Measurements from ENCODE around the gene NEDD9.

Gene NEDD9

GRCh38 chr6:11201015-11201414 lies 31.5 kb downstream of the NEDD9 start:
- no peaks in the 10 kb centered on the region for H3K4me1 ChIP-seq (ENCODE audit: low read length)
- H3K27me3 ChIP-seq (ENCODE audit: low read depth, low read length): no peaks in the 10 kb centered on the region
- no peak overlapping the region for H3K4me2 ChIP-seq (ENCODE audit: low read length)
- H3K36me3 ChIP-seq (replicated peaks; ENCODE audit: low read depth, low read length): peaks cover 44% of the 10 kb centered on the region
- no peak overlapping the region for H3K9ac ChIP-seq (ENCODE audit: low read length)
- H2AFZ ChIP-seq (ENCODE audit: low read depth, low read length): no peak overlapping the region
- TF ChIP-seq CTCF (IDR thresholded peaks at IDR 0.05; ENCODE audit: low read depth, low read length): no peak
- no peak for TF ChIP-seq EZH2phosphoT487 (IDR thresholded peaks at IDR 0.05; ENCODE audit: low read depth)
- no peaks in the 10 kb centered on the region for H4K20me1 ChIP-seq (ENCODE audit: insufficient read depth, low read length)
- no peaks in the 10 kb centered on the region for H3K9me3 ChIP-seq (ENCODE audit: insufficient read depth, low read length)
- H3K27ac ChIP-seq (ENCODE audit: low read length): no peak overlapping the region
- H3K4me3 ChIP-seq (ENCODE audit: low read length): no peak overlapping the region
- peaks cover 22% of the 10 kb centered on the region; the same call in 1 of the 2 replicates for H3K79me2 ChIP-seq (ENCODE audit: low read length)

GRCh38 chr6:11200356-11200755 lies 32.1 kb downstream of the NEDD9 start:
- Histone ChIP-seq H3K4me3 (ENCODE audit: low read length) (no peak overlapping the region), H3K4me2 (ENCODE audit: low read length) (no peak overlapping the region), H3K9me3 (ENCODE audit: insufficient read depth, low read length) (no peaks in the 10 kb centered on the region), H3K27ac (ENCODE audit: low read length) (no peak overlapping the region), H3K9ac (ENCODE audit: low read length) (no peak overlapping the region), H3K4me1 (ENCODE audit: low read length) (no peaks in the 10 kb centered on the region), H4K20me1 (ENCODE audit: insufficient read depth, low read length) (no peaks in the 10 kb centered on the region), H3K36me3 (replicated peaks; ENCODE audit: low read depth, low read length) (peaks cover 44% of the 10 kb centered on the region), H3K79me2 (ENCODE audit: low read length) (peaks cover 22% of the 10 kb centered on the region; the same call in 1 of the 2 replicates), H2AFZ (ENCODE audit: low read depth, low read length) (no peak overlapping the region), H3K27me3 (ENCODE audit: low read depth, low read length) (no peaks in the 10 kb centered on the region)
- TF ChIP-seq CTCF (IDR thresholded peaks at IDR 0.05; ENCODE audit: low read depth, low read length): no peak
- no peak for TF ChIP-seq EZH2phosphoT487 (IDR thresholded peaks at IDR 0.05; ENCODE audit: low read depth)

- no peak overlapping the region for H3K4me3 ChIP-seq (ENCODE audit: low read length)
- H3K79me2 ChIP-seq (ENCODE audit: low read length): peaks cover 23% of the 10 kb centered on the region; the same call in 1 of the 2 replicates
- no peak overlapping the region for H2AFZ ChIP-seq (ENCODE audit: low read depth, low read length)
- no peak overlapping the region for H3K27ac ChIP-seq (ENCODE audit: low read length)
- TF ChIP-seq CTCF (IDR thresholded peaks at IDR 0.05; ENCODE audit: low read depth, low read length): no peak
- no peak for TF ChIP-seq EZH2phosphoT487 (IDR thresholded peaks at IDR 0.05; ENCODE audit: low read depth)
- no peak overlapping the region for H3K9ac ChIP-seq (ENCODE audit: low read length)
- no peaks in the 10 kb centered on the region for H3K27me3 ChIP-seq (ENCODE audit: low read depth, low read length)
- H3K9me3 ChIP-seq (ENCODE audit: insufficient read depth, low read length): no peaks in the 10 kb centered on the region
- no peaks in the 10 kb centered on the region for H4K20me1 ChIP-seq (ENCODE audit: insufficient read depth, low read length)
- H3K4me1 ChIP-seq (ENCODE audit: low read length): no peaks in the 10 kb centered on the region
- H3K36me3 ChIP-seq (replicated peaks; ENCODE audit: low read depth, low read length): peaks cover 49% of the 10 kb centered on the region
- no peak overlapping the region for H3K4me2 ChIP-seq (ENCODE audit: low read length)
These were observed 33.5 kb downstream of the NEDD9 start for GRCh38 chr6:11198663-11199603.

- no peaks in the 10 kb centered on the region for H3K27me3 ChIP-seq (ENCODE audit: low read depth, low read length)
- no peak overlapping the region for H2AFZ ChIP-seq (ENCODE audit: low read depth, low read length)
- H3K4me1 ChIP-seq (ENCODE audit: low read length): no peaks in the 10 kb centered on the region
- no peak overlapping the region for H3K4me3 ChIP-seq (ENCODE audit: low read length)
- H4K20me1 ChIP-seq (ENCODE audit: insufficient read depth, low read length): no peaks in the 10 kb centered on the region
- H3K27ac ChIP-seq (ENCODE audit: low read length): no peak overlapping the region
- no peak overlapping the region for H3K4me2 ChIP-seq (ENCODE audit: low read length)
- TF ChIP-seq CTCF (IDR thresholded peaks at IDR 0.05; ENCODE audit: low read depth, low read length) (no peak), EZH2phosphoT487 (IDR thresholded peaks at IDR 0.05; ENCODE audit: low read depth) (no peak)
- H3K79me2 ChIP-seq (ENCODE audit: low read length): peaks cover 23% of the 10 kb centered on the region; the same call in 1 of the 2 replicates
- H3K9ac ChIP-seq (ENCODE audit: low read length): no peak overlapping the region
- no peaks in the 10 kb centered on the region for H3K9me3 ChIP-seq (ENCODE audit: insufficient read depth, low read length)
- peaks cover 42% of the 10 kb centered on the region for H3K36me3 ChIP-seq (replicated peaks; ENCODE audit: low read depth, low read length)
These were observed 34.6 kb downstream of the NEDD9 start for GRCh38 chr6:11197850-11198249.
